HL-60 (cell line): ENCODE results near the gene CHADL.

Experiments
- CTCF ChIP-seq: IDR thresholded peaks from one replicate; pipeline ENCODE4 v1.5.1; 2011; ENCODE audit warnings: low read length, control low read depth, inconsistent platforms; ENCODE audit not compliant: insufficient read depth
- SPI1 ChIP-seq: IDR thresholded peaks from 2 replicates; pipeline ENCODE4 v1.6.1; 2012; ENCODE audit warnings: low read depth, mild to moderate bottlenecking, borderline replicate concordance

- TF ChIP-seq CTCF (no peak), SPI1 (no peak)
Measured at GRCh38 chr22:41257696-41258095, 17.0 kb upstream of the CHADL start.
